HG02870 (cell line): ENCODE measurements around the gene LRP5.

Experiments used
- ATAC-seq: cut with Tn5 transposase; IDR thresholded peaks from one replicate; pipeline ENCODE4 v1.9.1; 2021; ENCODE audit warnings: mild to moderate bottlenecking, moderate library complexity; ENCODE audit not compliant: unreplicated experiment

The LRP5 gene

DNA sequence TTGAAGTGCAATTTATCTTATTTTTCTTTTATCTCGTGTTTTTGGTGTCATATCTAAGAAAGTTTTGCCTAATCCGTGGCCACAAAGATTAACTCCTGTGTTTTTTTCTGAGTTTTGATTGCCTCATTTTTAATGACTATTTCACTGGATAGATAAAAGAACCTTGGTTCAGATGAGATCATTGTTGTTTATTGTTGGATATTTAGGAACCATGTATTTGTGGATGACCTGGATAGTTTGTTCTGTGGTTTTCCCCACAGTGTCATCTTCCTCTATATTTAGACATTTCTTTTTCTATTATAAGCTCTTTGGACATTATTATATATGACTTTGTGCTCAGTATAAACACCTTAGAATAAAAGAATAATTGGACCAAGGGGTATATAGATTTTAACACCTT lies 185.4 kb downstream of the LRP5 start:
- ATAC-seq: no peak

DNA sequence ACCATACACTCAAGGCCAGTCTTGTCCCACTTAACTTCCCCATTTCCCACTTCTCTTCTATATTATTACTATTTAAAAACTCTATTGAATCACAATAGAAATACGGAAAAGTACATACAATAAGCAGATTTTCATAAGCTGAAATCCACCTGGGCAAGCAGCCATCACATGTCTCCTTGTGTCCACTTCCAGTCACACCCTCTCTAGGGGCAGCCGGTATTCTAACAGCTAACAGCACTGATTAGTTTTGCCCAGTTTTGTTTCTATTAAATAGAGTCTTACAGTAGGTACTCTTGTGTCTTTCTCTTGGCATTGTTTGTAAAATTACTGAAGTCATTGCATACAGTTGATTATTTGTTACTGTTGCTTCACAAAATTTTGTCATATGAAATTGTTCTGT lies 185.9 kb downstream of the LRP5 start:
- no peak for ATAC-seq
